Mammary epithelial cell (primary cell): ENCODE data around the gene TNS1.

Experiments
- CTCF ChIP-seq, 2 donors: IDR thresholded peaks in 1 of 2; conservative IDR thresholded peaks in 1 of 2; 2 replicates each; pipeline ENCODE4 v1.5.1; 2011 to 2012; ENCODE audit warnings: inconsistent platforms in 2 of 2, low read length in 2 of 2, mild to moderate bottlenecking in 2 of 2, control low read depth in 1 of 2, low read depth in 1 of 2; ENCODE audit not compliant: insufficient read depth in 1 of 2; ENCODE audit errors: extremely low read depth in 1 of 2
- EZH2 ChIP-seq: IDR thresholded peaks from 2 replicates; pipeline ENCODE4 v1.6.1; 2012; ENCODE audit warnings: low read length, inconsistent platforms, borderline replicate concordance

GRCh38 chr2:218021536-218022071 is 18.8 kb upstream of the TNS1 start:
- TF ChIP-seq EZH2 (no peak), CTCF (conservative IDR thresholded peaks at IDR 0.05 in 1 of 2, IDR thresholded peaks at IDR 0.05 in 1 of 2; ENCODE audit: extremely low read depth in 1 of 2, insufficient read depth in 1 of 2, low read depth in 1 of 2, low read length in 2 of 2) (no peak)
